Activated CD8-positive, alpha-beta T cell treated with anti-CD3 and anti-CD28 coated beads for 36 hours (primary cell): Measurements from ENCODE around the gene SEC31B. TPM values are rescaled to one million over a fixed set of nuclear protein-coding genes. Genes with fewer than 3 reads are reported as not detected.

Experiments
- ATAC-seq: fragments of 200-7000 bp; cut with Tn5 transposase; one replicate; pipeline ENCODE4 v1.10.0; 2021; ENCODE audit warnings: mild to moderate bottlenecking, moderate library complexity
- CTCF ChIA-PET: fragments of 350-600 bp; sonication (Branson Sonifier 250); formaldehyde crosslinking; loops from one replicate; lab custom pipeline; 2021; ENCODE audit warnings: antibody characterized with exemption; lab: Charles Lee
- POLR2A ChIA-PET: fragments of 350-600 bp; sonication (Branson Sonifier 250); formaldehyde crosslinking; loops from one replicate; lab custom pipeline; 2021; ENCODE audit warnings: antibody characterized with exemption; lab: Charles Lee
- DNase-seq: peaks from one replicate; pipeline ENCODE4 v3.0.0-alpha.2; 2020
- H3K27ac Mint-ChIP-seq: one replicate; pipeline ENCODE4 v1.8.0; 2021; ENCODE audit warnings: mild to moderate bottlenecking, mixed read lengths
- H3K27me3 Mint-ChIP-seq: one replicate; pipeline ENCODE4 v1.8.0; 2021; ENCODE audit warnings: mixed read lengths
- H3K36me3 Mint-ChIP-seq: one replicate; pipeline ENCODE4 v1.8.0; 2021; ENCODE audit warnings: low read depth, mixed read lengths
- H3K4me1 Mint-ChIP-seq: one replicate; pipeline ENCODE4 v1.8.0; 2021; ENCODE audit warnings: low read depth, mixed read lengths
- H3K4me3 Mint-ChIP-seq: one replicate; pipeline ENCODE4 v1.8.0; 2021; ENCODE audit warnings: mild to moderate bottlenecking, moderate library complexity, mixed read lengths
- H3K9me3 Mint-ChIP-seq: one replicate; pipeline ENCODE4 v1.8.0; 2021; ENCODE audit warnings: mixed read lengths
- intact Hi-C: fragments of 100-400 bp; cut with micrococcal nuclease; formaldehyde crosslinking; loops from one replicate; pipeline ENCODE4 v1.10.0; 2022
- total RNA-seq, 2 experiments: library from RNA; stranded (reverse); gene quantifications; one replicate each; pipeline ENCODE4 v1.2.3, GENCODE V29; 2021
- TF ChIP-seq, protein P1 (sequence below): fragments of 200-600 bp; IDR thresholded peaks from one replicate; pipeline ENCODE4 v1.8.0; 2022; ENCODE audit warnings: antibody characterized with exemption, mild to moderate bottlenecking

The SEC31B gene
- total RNA-seq, 2 experiments from 2014 or later: 34.2 to 40.6 TPM

DNA sequence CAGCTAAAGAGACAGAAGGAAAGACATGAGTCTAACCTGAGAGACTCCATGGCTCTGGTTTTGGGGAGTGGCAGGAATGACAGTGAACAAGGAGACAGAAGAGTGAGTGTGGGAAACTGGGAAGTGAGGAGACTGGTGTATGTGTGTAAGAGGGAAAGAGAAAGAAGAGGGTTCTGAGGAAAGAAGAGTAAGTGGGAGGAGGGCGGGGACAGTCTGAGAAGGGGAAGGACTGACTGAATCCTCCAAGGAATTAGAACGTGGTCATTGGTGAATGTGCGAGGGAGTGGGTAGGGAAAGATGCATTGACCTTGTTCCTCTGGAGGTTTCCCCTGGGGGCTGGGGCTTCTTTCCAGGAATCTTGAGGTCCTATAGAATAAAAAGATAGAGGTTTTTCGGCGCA lies 30.3 kb downstream of the SEC31B start:
- no peak overlapping the region for H3K4me3 Mint-ChIP-seq
- ChIA-PET CTCF (interaction anchor here (2.6 to 10.4 kb wide), 2 partner anchors 19 to 29 kb away, joined by 9 to 185 read pairs; no protein-coding TSS in a partner anchor), POLR2A (no interaction called here)
- no peaks in the 10 kb centered on the region for H3K4me1 Mint-ChIP-seq
- peaks cover 33% of the 10 kb centered on the region for H3K36me3 Mint-ChIP-seq
- H3K9me3 Mint-ChIP-seq: no peaks in the 10 kb centered on the region
- no peaks in the 10 kb centered on the region for H3K27me3 Mint-ChIP-seq
- intact Hi-C loops: no loop called here
- TF ChIP-seq, protein P1, sequence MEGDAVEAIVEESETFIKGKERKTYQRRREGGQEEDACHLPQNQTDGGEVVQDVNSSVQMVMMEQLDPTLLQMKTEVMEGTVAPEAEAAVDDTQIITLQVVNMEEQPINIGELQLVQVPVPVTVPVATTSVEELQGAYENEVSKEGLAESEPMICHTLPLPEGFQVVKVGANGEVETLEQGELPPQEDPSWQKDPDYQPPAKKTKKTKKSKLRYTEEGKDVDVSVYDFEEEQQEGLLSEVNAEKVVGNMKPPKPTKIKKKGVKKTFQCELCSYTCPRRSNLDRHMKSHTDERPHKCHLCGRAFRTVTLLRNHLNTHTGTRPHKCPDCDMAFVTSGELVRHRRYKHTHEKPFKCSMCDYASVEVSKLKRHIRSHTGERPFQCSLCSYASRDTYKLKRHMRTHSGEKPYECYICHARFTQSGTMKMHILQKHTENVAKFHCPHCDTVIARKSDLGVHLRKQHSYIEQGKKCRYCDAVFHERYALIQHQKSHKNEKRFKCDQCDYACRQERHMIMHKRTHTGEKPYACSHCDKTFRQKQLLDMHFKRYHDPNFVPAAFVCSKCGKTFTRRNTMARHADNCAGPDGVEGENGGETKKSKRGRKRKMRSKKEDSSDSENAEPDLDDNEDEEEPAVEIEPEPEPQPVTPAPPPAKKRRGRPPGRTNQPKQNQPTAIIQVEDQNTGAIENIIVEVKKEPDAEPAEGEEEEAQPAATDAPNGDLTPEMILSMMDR: no peak
- no peak for DNase-seq
- no peak for ATAC-seq
- no peak overlapping the region for H3K27ac Mint-ChIP-seq

DNA sequence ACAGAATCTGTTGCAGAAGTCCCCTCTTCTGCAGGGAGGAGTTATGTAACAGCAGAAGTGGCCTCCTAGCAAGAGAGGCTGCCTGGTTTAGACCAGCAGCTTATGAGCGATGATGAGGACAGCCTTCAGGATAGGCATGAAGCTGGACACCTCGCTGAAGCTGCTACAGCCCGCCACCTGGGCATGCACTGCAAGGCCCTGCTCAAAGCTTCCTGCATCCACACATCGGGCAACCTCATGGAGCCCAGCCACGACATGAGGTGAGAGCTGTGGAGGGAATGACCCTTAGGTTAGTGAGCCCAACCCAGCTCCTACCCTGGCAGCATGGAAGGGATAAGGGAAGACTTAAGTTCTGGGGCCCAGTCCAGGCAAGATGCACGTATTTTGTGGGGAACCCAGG lies 32.1 kb downstream of the SEC31B start:
- intact Hi-C loops: loop anchor here (2.0 kb wide), 1 partner anchor 19 kb away; no protein-coding TSS in a partner anchor
- no peaks in the 10 kb centered on the region for H3K27me3 Mint-ChIP-seq
- POLR2A ChIA-PET: interaction anchor here (1.2 to 1.7 kb wide), 3 partner anchors 8 to 114 kb away, joined by 3 to 4 read pairs (median 3); no protein-coding TSS in a partner anchor
- ATAC-seq (no peak), DNase-seq (no peak)
- H3K9me3 Mint-ChIP-seq: no peaks in the 10 kb centered on the region
- H3K36me3 Mint-ChIP-seq: peaks cover 22% of the 10 kb centered on the region
- no peak overlapping the region for H3K4me3 Mint-ChIP-seq
- CTCF ChIA-PET: interaction anchor here (1.6 to 10.4 kb wide), 4 partner anchors 10 to 31 kb away, joined by 4 to 185 read pairs (median 7); no protein-coding TSS in a partner anchor
- no peak overlapping the region for H3K27ac Mint-ChIP-seq
- H3K4me1 Mint-ChIP-seq: peaks cover 4% of the 10 kb centered on the region
- TF ChIP-seq, protein P1: no peak

DNA sequence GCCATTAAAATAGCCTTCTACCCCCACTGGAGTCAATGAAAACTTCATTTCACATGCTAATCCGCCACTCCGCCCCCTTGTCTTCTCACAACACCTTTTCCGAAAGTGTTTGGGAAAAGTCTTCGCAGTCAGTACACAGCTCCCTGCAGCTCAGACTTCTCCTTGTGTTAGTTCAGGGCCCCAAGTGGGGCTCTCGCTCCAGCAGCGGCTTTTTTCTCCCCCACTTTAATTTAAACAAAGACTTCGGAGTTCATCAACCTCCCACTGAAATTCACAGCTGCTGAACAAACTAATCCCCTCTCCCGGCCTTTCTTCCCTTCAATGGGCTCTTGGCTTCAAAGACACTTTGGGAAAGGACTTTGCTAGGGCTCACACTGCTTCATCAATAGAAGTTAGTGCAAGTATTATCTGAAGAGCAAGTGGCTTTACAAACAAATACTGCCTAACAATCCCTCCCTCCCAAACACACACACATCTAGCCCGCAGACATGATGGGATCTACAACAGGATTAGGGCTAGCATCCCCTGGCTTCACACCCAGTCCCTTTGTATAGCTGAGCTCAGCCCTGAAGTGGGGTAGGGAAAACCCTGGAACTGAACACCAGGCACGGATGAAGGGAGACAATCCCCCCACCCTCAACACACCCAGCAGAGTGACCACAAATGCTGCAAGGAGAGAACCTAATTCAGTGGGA lies 33.7 kb downstream of the SEC31B start:
- H3K27me3 Mint-ChIP-seq: peaks cover 3% of the 10 kb centered on the region

DNA sequence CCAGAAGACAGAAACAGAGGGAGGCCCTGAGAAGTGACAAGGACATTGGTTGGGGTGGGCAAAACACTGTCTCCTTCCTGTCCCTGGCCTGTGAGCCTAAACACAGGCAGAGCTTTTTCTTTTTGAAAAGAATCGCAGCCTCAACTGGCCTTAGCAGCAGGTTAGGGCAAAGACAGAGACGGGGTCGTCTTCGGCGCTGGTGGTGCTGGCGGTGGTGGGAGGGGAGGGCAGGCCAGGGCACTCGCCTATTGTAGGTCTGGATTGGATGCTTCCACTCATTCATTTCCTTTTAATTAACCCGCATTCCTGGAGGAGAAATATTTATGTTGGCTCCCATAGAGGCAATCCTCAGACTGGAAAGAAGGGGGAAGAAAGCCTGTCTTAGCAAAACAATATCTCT lies 34.3 kb downstream of the SEC31B start:
- Mint-ChIP-seq H3K27me3 (peaks cover 5% of the 10 kb centered on the region), H3K9me3 (no peaks in the 10 kb centered on the region), H3K27ac (no peak overlapping the region), H3K36me3 (peaks cover 16% of the 10 kb centered on the region), H3K4me3 (no peak overlapping the region), H3K4me1 (peaks cover 10% of the 10 kb centered on the region)
- TF ChIP-seq, protein P1: no peak
- CTCF ChIA-PET: interaction anchor here (0.6 to 10.4 kb wide), 4 partner anchors 23 to 130 kb away, joined by 3 to 185 read pairs (median 78); partner anchors contain the start of gene SEC31B
- ATAC-seq: no peak
- intact Hi-C loops: no loop called here
- DNase-seq: no peak
- POLR2A ChIA-PET: interaction anchor here (0.9 kb wide), 1 partner anchor 10 kb away, joined by 4 read pairs; no protein-coding TSS in a partner anchor

More for the DNA sequence above, 33.7 kb downstream of the SEC31B start:
- intact Hi-C loops: loop anchor here (2.0 kb wide), 1 partner anchor 21 kb away; no protein-coding TSS in a partner anchor
- Mint-ChIP-seq H3K36me3 (peaks cover 16% of the 10 kb centered on the region), H3K4me1 (peaks cover 10% of the 10 kb centered on the region), H3K4me3 (no peak overlapping the region), H3K27ac (no peak overlapping the region), H3K9me3 (no peaks in the 10 kb centered on the region)
- DNase-seq (no peak), ATAC-seq (no peak)
- TF ChIP-seq, protein P1: no peak
- ChIA-PET POLR2A (interaction anchor here (0.9 to 1.7 kb wide), 2 partner anchors 9 to 10 kb away, joined by 4 read pairs; no protein-coding TSS in a partner anchor), CTCF (interaction anchor here (0.6 to 10.4 kb wide), 4 partner anchors 22 to 130 kb away, joined by 3 to 185 read pairs (median 78); partner anchors contain the start of gene SEC31B)
